Activated CD8-positive, alpha-beta memory T cell treated with anti-CD3 and anti-CD28 coated beads, Interleukin-2, amount 50 U/mL, for 1 hour (primary cell): Measurements from ENCODE around the gene GLI2.

Source experiments
- DNase-seq: peaks from one replicate; pipeline ENCODE4 v3.0.0-alpha.2; 2020; ENCODE audit errors: extremely low read depth

The GLI2 gene

GRCh38 chr2:120738117-120738516 lies 2.4 kb downstream of the GLI2 start:
- no peak for DNase-seq

DNA sequence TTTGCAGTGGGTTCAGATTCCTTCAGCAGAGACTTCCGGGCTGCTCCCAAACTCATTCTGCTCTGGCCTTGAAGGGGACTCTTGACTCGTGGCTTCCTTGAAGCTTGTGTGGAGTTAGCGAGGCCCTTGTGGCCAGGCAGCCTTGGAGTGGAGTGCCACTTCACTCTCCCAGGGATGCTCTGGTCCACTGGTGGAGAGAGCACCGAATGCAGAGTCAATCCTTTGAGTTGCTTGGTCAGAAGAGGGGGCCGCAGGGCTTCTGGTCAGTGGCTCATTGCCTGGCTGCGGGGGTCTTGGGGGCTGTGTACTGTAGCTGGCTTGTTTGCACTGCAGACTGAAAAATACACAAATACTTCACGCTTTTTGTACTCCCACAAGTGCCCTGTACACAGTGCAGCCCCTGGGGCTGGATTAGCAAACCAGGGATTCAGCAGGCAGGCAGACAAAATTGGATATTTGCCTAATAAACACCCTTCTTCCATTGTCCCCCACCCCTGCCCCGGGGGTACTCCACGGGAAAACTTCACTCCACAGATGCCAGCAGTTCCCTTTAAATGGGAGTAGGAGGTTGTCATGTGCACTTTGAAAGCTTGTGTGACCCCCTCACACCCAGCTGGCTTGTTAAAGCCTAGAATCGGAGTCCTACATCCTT lies 3.2 kb downstream of the GLI2 start:
- no peak for DNase-seq

GRCh38 chr2:120739438-120740090 lies 3.9 kb downstream of the GLI2 start:
- no peak for DNase-seq

DNA sequence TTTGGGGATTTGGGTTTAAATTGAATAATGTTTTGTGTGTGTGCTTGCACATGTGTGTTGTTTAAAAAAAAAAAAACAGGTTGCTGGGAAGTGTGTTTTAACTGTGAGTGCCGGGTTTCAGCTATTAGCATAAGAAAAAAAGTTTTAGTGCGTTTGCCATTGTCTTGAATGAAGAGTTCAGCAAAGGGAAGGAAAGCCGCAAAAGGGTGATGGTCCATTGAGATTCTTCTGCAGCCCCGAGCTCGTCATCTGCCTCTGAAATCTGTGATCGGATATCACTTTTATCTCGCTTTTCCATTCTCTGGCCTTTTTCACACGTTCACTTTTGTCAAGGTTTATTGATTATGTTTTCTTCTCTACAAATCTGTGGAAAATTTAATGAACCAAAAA lies 4.7 kb downstream of the GLI2 start:
- DNase-seq, result no peak

DNA sequence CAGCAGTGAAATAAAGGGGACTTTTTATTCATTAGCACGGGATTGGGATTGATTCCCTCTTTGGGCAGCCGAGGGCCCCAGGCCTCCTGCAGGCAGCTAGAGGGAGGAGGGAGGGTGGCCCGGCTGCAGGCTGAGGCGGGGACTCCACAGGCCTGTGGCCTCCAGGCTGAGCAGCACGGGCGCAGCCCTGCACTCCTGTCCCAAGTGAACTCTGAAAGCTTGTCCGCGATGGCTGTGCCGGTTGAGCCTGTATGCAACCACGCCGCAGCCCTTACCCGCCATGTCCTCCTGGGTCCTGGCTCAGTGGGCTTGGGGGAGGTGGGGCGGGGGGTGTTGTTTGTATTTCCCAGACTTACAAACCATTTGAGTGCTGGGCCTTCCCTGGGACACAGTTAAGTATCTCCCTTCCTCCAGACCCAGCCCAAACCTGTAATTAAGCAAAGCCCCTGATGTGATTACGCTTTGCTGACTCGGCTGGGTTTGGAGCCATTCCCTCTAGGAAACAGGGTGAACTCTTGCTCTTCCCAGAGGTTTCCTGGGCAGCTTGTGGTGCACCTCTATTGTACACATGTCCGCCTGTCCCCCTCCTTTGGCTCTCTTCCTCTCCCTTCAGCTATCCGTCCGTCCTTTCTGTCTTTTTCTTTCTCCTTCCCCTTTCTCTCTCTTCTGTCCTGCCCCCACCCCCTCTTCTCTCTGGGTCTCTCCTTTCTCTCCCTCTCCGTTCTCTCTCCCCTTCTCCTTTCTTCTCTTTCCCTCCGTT lies 5.3 kb downstream of the GLI2 start:
- no peak for DNase-seq

GRCh38 chr2:120741571-120742561 lies 6.2 kb downstream of the GLI2 start:
- no peak for DNase-seq

DNA sequence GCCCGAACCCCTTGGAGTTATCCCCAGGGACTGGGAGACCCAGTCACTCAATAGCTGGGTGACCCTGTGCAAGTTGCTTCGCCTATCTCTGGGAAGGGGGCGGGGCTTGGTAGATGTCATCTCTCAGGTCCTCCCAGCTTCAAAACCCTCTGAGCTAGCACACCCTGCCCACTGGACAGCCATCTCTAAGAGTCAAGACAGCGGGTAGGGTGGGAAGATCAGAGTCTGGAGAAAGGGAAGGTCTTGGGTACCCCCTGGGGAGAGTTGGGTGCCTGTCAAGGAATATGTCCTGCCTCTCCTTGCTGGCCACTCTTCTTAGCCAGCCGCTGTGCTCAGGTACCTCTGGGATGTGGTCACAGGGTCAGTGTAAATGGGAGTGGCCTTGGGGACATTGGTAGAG lies 8.0 kb downstream of the GLI2 start:
- DNase-seq, result no peak

- DNase-seq, result no peak
Observed at GRCh38 chr2:120744817-120745216, 9.1 kb downstream of the GLI2 start.

GRCh38 chr2:120745420-120746111 lies 9.9 kb downstream of the GLI2 start:
- DNase-seq, result no peak

DNA sequence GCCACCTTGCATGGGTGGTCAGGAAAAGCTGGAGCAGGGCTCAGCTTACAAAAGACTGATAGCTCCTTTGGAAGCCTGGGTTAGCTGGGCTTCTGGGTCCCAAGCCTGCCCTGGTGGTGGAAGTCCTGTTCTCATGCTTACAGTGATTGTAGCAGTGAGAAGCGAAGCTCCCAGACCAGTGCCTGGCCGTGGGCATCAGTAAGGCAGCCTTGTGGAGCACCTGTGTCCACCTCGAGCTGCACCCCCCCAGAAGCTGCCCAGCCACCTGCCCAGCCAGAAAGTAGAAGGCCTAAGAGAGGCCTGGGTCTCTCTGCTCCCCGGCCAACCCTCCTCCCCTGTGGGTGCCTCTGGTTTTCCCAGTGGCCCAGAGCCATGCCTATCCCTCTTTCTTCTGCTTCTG lies 10.5 kb downstream of the GLI2 start:
- DNase-seq, result no peak

- DNase-seq, result no peak
Observed at GRCh38 chr2:120747281-120747680, 11.6 kb downstream of the GLI2 start.

- DNase-seq, result no peak
Observed at GRCh38 chr2:120747706-120748105, 12.0 kb downstream of the GLI2 start.

- DNase-seq, result no peak
Observed at GRCh38 chr2:120748310-120748709, 12.6 kb downstream of the GLI2 start.

DNA sequence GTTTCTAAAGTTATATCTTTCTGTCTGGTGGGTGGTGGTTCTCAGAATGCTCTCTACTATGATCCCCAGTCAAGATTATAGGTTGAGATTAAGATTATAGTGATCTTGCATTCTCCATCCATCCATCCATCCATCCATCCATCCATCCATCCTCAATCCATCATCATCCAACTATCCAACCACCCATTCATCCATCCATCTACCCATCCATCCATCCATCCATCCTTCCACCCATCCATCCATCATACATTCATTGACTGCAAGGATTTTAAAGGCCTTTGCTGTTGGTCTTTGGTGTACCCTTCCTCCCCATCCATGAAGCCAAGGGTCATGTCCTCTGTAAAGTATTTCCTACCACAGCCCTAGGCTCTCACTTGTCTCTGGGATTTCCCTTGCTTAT lies 13.1 kb downstream of the GLI2 start:
- no peak for DNase-seq

DNA sequence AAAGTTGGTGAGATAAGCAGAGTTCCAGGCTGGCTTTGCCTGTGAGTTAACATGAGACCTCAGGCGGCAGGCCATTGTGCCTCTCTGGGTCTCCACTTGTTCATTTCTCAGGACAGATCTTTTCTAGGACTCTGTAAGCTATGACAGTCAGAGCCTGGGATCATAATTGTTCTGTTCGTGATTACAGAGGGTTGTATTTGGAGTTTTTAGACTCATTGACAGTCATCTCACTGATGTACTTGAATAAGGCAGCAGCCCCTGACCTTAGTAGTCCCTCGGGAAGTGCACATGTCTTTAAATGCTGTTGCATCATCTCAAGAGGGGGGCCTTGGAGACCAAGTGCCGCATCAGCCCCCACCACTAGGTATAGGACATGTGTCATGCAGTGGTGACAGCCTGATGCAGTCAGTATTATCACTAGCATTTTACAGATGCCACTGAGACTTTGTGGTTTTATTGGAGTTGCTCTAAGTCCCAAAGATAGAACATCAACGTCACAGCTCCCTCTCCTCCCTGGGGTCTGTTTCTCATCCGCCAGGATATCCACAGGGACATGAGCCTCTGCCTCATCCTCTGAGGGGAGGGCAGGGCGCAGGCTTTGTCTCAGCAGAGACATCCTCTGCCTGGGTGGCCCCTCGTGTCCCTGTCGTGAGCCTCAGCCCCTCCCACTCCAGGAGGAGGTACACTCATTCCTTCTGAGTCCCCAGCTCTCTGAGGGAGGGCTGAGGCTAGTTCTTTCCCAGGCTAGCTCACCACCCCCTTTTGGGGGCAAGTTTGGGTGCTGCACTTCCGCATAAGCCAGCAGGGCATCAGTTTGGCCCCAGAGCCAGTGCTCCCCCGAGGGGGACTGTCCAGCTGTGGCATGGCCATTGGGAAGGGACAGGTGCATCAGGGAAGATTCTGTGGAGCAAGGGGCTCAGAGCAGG lies 14.1 kb downstream of the GLI2 start:
- DNase-seq, result no peak

DNA sequence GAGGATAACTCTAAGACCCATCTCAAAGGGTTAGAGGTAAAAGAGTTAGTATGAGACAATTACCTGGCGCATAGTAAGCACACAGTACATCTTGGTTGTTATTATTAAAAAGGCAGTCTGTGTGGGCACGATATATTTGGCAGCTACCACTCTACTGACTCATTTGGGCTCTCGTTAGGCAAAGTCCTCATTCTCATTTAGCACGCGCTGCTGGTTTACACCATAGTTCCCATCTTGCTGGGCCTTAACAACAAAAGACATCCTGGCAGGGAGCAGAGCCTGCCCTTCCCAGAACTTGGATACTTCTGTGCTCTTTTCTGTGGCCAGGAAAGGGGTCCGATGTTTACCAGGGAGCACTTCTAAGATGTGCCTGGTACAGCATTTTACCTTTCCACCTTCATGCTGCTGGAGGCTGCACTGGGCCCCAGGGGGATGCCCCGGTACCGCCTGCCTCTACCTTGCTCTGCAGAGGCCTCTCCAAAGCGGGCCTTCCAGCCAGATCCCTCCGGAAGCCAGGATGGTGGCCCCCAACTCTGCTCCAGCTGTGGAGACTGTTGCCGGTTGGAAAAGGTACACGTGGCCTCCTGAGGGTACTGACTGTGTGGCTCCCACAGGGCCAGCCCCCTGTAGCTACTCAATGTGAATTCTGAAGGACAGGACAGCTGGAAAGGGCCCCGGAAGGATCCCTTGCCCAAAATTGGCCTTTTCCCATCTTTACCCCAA lies 15.0 kb downstream of the GLI2 start:
- DNase-seq, result no peak

DNA sequence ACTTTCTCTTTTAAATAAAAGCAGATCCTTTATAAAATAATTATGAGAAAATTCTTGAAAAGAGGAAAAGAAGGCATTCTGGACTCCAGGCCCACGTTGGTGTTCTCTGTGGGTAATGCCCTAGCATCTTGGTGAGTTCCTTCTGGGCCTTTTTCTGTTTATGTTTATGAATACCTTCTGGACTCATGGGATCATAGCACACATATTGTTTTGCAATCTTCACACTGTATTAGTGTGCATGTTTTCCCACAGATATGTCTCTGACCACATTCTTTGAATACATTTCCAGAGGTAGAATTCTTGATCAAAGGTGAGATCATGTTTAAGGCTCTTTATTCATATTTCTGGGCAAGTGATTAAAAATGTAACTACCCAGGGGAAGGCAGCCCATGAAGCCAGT lies 15.9 kb downstream of the GLI2 start:
- DNase-seq, result no peak

DNA sequence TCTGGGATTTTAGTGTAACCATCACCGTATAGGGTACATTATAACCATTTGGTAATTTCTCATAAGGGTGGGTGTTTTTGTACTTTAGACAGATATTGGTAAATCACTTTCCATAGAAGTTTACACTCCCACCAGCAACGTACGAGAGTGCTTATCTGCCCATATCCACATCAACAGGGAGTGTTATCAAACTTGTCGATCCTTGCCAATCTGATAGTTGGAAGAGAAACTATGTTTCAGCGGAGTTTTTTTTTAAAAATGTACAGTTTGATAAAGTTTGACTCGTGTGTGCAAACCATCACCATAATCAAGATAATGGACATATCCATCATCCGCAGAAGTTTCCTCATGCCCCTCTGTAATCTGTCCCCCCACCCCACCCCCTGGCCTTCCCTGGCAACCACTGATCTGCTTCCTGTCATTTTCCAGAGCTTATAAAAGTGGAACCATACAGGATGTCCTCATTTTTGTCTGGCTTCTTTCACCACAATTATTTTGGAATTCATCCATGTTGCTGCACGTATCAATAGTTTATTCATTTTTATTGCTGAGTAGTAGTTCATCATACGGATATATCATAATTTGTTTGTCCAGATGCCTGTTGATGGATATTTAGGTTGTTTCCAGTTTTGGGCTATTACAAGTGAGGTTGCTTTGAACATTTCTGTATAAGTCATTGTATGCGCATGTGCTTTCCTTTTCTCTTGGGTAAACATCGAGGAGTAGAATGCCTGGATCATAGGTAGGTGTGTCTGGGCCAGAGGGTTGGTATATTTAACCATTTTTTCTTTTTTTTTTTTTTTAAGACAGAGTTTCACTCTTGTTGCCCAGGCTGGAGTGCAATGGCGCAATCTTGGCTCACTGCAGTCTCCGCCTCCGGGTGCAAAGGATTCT lies 18.6 kb downstream of the GLI2 start:
- no peak for DNase-seq
